ENCODE results near the gene FARP1.

Gene FARP1

GRCh38 chr13:98289339-98289945, 146.5 kb downstream of the FARP1 start:
- no peak for DNase-seq

GRCh38 chr13:98290261-98290660, 147.4 kb downstream of the FARP1 start:
- no peak for DNase-seq

- no peak for DNase-seq
These were observed 148.8 kb downstream of the FARP1 start for GRCh38 chr13:98291658-98292057.

- no peak for DNase-seq
These were observed 150.2 kb downstream of the FARP1 start for GRCh38 chr13:98293103-98293502.

- no peak for DNase-seq
These were observed 150.8 kb downstream of the FARP1 start for GRCh38 chr13:98293570-98294142.

- DNase-seq = no peak
These were observed 152.5 kb downstream of the FARP1 start for GRCh38 chr13:98295371-98295770.

- no peak for DNase-seq
These were observed 154.2 kb downstream of the FARP1 start for GRCh38 chr13:98297051-98297450.

GRCh38 chr13:98297745-98298144, 154.9 kb downstream of the FARP1 start:
- DNase-seq = no peak

GRCh38 chr13:98298599-98298998, 155.7 kb downstream of the FARP1 start:
- DNase-seq = no peak

- DNase-seq = no peak
These were observed 156.5 kb downstream of the FARP1 start for GRCh38 chr13:98299235-98299965.

GRCh38 chr13:98299966-98300350, 157.1 kb downstream of the FARP1 start:
- DNase-seq = no peak

GRCh38 chr13:98300956-98301641, 158.2 kb downstream of the FARP1 start:
- DNase-seq = no peak

GRCh38 chr13:98301721-98302120, 158.8 kb downstream of the FARP1 start:
- no peak for DNase-seq

- DNase-seq = no peak
These were observed 161.0 kb downstream of the FARP1 start for GRCh38 chr13:98303858-98304257.

- no peak for DNase-seq
These were observed 162.8 kb downstream of the FARP1 start for GRCh38 chr13:98305670-98306069.

- no peak for DNase-seq
These were observed 164.7 kb downstream of the FARP1 start for GRCh38 chr13:98307463-98308085.

- no peak for DNase-seq
These were observed 165.4 kb downstream of the FARP1 start for GRCh38 chr13:98308086-98308911.

- no peak for DNase-seq
These were observed 166.9 kb downstream of the FARP1 start for GRCh38 chr13:98309569-98310335.

- no peak for DNase-seq
These were observed 167.7 kb downstream of the FARP1 start for GRCh38 chr13:98310485-98311199.

- DNase-seq = no peak
These were observed 168.3 kb downstream of the FARP1 start for GRCh38 chr13:98311200-98311548.

- DNase-seq = no peak
These were observed 169.7 kb downstream of the FARP1 start for GRCh38 chr13:98312606-98313005.
